Tibial nerve (tissue), 4 donors: ENCODE data around the gene NFE2L3. TPM values are rescaled to one million over a fixed set of nuclear protein-coding genes. Genes with fewer than 3 reads are reported as not detected.

Experiments used
- DNase-seq, 2 donors: peaks; one replicate each; pipeline ENCODE4 v3.0.0-alpha.2; 2019; ENCODE audit warnings: low spot score in 2 of 2
- H3K27ac ChIP-seq, 4 donors: fragments of 200-600 bp; sonication (generic) in 3 of 4; one replicate each; pipeline ENCODE4 v1.5.1; 2017 to 2019; ENCODE audit warnings: mild to moderate bottlenecking in 1 of 4
- H3K27me3 ChIP-seq, 2 donors: fragments of 200-600 bp; sonication (generic) in 1 of 2; one replicate each; pipeline versions ENCODE4 v1.5.1 to v1.6.0; 2017 to 2019
- H3K36me3 ChIP-seq, 3 donors: fragments of 200-600 bp; sonication (generic); one replicate each; pipeline ENCODE4 v1.5.1; 2018 to 2019
- H3K4me1 ChIP-seq, 4 donors: fragments of 200-600 bp; sonication (generic) in 3 of 4; one replicate each; pipeline ENCODE4 v1.5.1; 2017 to 2019
- H3K4me3 ChIP-seq, 4 donors: fragments of 200-600 bp; sonication (generic) in 3 of 4; one replicate each; pipeline ENCODE4 v1.5.1; 2017 to 2019; ENCODE audit warnings: mild to moderate bottlenecking in 1 of 4, moderate library complexity in 1 of 4
- H3K9me3 ChIP-seq, 4 donors: fragments of 200-600 bp; sonication (generic) in 3 of 4; one replicate each; pipeline ENCODE4 v1.5.1; 2017 to 2019
- EP300 ChIP-seq, 2 donors: sonication (generic); formaldehyde crosslinking; IDR thresholded peaks; one replicate each; pipeline ENCODE4 v1.6.1; 2017; ENCODE audit warnings: antibody characterized with exemption in 2 of 2, mild to moderate bottlenecking in 1 of 2
- POLR2A ChIP-seq, 2 donors: fragments of 450-650 bp; IDR thresholded peaks; one replicate each; pipeline ENCODE4 v1.6.1; 2017; ENCODE audit warnings: antibody characterized with exemption in 2 of 2, mild to moderate bottlenecking in 2 of 2, moderate library complexity in 2 of 2
- WGBS, 2 donors: methylation state at CpG; one replicate each; pipeline ENCODE4 v1.1.5; 2018; 5-methylcytosine and 5-hydroxymethylcytosine counted together
- total RNA-seq, 4 donors: library from RNA; depleted of rRNA; stranded (reverse); fragments of >200 nt; gene quantifications; one replicate each; pipeline ENCODE4 v1.1.0, GENCODE V29; 2016
- TF ChIP-seq, protein P1 (sequence below), 5 experiments: fragments of 200-600 bp in 3 of 5; fragments of 450-650 bp in 2 of 5; sonication (generic) in 3 of 5; IDR thresholded peaks; one replicate each; pipeline ENCODE4 v1.5.1; 2016 to 2019; ENCODE audit warnings: antibody characterized with exemption in 5 of 5, mild to moderate bottlenecking in 3 of 5, moderate library complexity in 2 of 5

NFE2L3 gene
- total RNA-seq, 4 donors from 2014 or later: 2.7 to 6.5 (median 5.1) TPM

DNA sequence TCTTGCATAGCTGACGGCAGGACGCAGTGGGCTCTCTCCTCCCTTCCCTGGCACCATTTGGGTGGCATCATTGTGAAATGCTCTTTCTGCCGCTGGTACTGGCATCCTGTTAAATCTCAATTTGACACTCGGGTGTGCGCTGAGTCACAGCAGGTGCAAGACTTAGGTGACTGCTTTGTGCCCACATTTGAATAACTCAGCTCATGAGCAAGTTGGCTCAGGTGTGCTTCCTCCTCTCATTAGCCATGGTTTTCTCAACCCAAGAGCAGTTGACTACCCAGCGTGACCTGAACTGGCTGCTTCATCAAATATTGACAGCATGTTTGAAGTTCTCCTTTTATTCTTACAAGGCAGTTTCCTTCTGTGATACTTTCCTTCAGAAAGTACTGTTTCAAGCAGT, 24.6 kb upstream of the NFE2L3 start:
- DNase-seq: no peak
- H3K4me3 ChIP-seq: no peak overlapping the region
- no peaks in the 10 kb centered on the region for H3K36me3 ChIP-seq
- H3K27me3 ChIP-seq: no peaks in the 10 kb centered on the region
- H3K27ac ChIP-seq: no peak overlapping the region
- TF ChIP-seq POLR2A (IDR thresholded peaks at IDR 0.05): no peak
- TF ChIP-seq EP300 (IDR thresholded peaks at IDR 0.05): no peak
- TF ChIP-seq, protein P1, sequence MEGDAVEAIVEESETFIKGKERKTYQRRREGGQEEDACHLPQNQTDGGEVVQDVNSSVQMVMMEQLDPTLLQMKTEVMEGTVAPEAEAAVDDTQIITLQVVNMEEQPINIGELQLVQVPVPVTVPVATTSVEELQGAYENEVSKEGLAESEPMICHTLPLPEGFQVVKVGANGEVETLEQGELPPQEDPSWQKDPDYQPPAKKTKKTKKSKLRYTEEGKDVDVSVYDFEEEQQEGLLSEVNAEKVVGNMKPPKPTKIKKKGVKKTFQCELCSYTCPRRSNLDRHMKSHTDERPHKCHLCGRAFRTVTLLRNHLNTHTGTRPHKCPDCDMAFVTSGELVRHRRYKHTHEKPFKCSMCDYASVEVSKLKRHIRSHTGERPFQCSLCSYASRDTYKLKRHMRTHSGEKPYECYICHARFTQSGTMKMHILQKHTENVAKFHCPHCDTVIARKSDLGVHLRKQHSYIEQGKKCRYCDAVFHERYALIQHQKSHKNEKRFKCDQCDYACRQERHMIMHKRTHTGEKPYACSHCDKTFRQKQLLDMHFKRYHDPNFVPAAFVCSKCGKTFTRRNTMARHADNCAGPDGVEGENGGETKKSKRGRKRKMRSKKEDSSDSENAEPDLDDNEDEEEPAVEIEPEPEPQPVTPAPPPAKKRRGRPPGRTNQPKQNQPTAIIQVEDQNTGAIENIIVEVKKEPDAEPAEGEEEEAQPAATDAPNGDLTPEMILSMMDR (IDR thresholded peaks at IDR 0.05): no peak
- no peaks in the 10 kb centered on the region for H3K9me3 ChIP-seq
- H3K4me1 ChIP-seq: no peaks in the 10 kb centered on the region
- WGBS, 2 donors: 80 to 90% methylated on average over 6 of the region's 6 CpGs

DNA sequence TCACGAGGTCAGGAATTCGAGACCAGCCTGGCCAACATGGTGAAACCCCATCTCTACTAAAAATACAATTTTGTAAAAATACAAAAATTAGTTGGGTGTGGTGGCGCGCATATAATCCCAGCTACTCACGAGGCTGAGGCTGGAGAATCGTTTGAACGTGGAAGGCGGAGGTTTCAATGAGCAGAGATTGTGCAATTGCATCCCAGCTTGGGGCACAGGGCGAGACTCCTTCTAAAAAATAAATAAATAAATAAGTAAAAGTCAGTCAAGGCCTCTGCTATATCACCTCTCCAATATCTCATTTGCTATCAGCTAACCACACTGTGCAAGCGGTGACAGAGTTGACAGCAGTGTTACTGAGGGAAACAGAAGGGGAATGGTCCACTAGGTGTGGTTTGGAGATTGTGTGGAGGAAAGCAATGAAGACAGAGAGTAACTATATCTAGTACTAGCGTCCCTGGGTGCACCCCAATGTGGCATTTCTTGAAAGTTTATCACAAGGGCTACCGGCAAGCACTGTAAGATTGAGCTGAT, 20.9 kb upstream of the NFE2L3 start:
- TF ChIP-seq POLR2A (IDR thresholded peaks at IDR 0.05) (no peak), EP300 (IDR thresholded peaks at IDR 0.05) (no peak)
- TF ChIP-seq, protein P1 (IDR thresholded peaks at IDR 0.05): no peak
- Histone ChIP-seq H3K4me1 (no peaks in the 10 kb centered on the region), H3K9me3 (no peaks in the 10 kb centered on the region), H3K27ac (no peak overlapping the region), H3K4me3 (no peak overlapping the region), H3K27me3 (no peaks in the 10 kb centered on the region), H3K36me3 (no peaks in the 10 kb centered on the region)
- WGBS, 2 donors: 92 to 95% methylated on average over 12 of the region's 12 CpGs
- no peak for DNase-seq

DNA sequence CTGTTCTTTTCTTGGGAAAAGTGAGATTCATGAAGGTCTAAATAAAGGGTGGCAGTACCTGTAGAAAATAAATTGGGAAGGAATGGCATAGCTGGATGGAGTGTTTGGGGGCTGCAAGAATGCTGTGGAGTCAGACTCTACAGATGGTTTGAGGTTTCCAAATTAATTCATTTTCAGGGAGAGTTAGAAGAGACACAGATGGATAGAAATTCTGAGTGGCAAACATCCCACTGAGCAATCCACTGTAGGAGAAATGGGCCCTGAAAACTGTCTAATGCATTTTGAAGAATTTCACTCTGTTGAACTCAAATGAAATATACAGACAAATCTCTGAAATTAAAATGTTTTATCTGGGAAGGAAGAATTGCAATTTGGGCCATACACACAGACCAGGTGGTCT, 16.9 kb upstream of the NFE2L3 start:
- no peak for TF ChIP-seq EP300 (IDR thresholded peaks at IDR 0.05)
- TF ChIP-seq, protein P1 (IDR thresholded peaks at IDR 0.05): no peak
- TF ChIP-seq POLR2A (IDR thresholded peaks at IDR 0.05): no peak
- no peak overlapping the region for H3K4me3 ChIP-seq
- no peaks in the 10 kb centered on the region for H3K36me3 ChIP-seq
- no peaks in the 10 kb centered on the region for H3K27me3 ChIP-seq
- no peak for DNase-seq
- H3K4me1 ChIP-seq: no peaks in the 10 kb centered on the region
- H3K9me3 ChIP-seq: no peaks in the 10 kb centered on the region
- no peak overlapping the region for H3K27ac ChIP-seq

DNA sequence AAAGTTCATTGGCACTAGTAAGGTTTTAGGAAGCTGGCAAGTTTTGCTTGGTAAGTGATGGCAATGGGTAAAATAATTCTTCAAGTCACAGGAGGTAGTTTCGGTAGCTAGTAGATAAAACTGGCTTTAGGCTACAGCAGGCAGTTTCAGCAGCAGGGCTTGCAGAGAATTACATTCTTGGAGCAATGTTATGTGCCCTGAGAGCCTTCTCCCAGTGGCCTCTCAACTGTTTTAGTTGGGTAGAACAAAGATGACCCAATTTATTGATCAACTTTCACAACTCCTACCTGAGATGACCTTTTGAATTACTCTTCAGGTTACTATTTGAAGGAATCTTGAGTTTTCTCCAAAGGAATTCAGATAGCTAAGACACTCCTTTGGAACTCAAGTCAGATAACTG, 16.4 kb upstream of the NFE2L3 start:
- no peak overlapping the region for H3K27ac ChIP-seq
- TF ChIP-seq, protein P1 (IDR thresholded peaks at IDR 0.05): no peak
- TF ChIP-seq POLR2A (IDR thresholded peaks at IDR 0.05): no peak
- TF ChIP-seq EP300 (IDR thresholded peaks at IDR 0.05): no peak
- WGBS, 2 donors: 86 to 94% methylated on average over 1 of the region's 1 CpG
- H3K27me3 ChIP-seq: no peaks in the 10 kb centered on the region
- H3K4me1 ChIP-seq: no peaks in the 10 kb centered on the region
- H3K9me3 ChIP-seq: no peaks in the 10 kb centered on the region
- no peak for DNase-seq
- H3K36me3 ChIP-seq: no peaks in the 10 kb centered on the region
- no peak overlapping the region for H3K4me3 ChIP-seq

DNA sequence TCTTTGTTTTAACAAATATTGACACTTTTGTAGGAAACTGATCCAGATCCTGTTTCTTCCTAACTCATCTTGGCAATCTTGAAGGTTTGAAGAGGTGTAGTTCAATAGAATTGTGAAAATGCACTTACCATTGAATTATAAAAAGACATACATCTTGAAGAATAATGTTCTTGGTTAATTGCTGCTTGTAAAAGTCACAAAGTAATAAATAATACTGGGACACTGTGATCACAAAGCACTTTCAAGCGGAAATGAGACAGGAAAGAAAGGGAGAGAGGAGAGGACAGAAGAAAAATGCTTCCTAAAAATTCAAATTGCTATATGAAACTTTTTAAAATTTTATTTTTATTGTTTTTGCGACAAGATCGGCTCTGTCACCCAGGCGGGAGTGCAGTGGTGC, 15.2 kb upstream of the NFE2L3 start:
- no peak overlapping the region for H3K27ac ChIP-seq
- WGBS, 2 donors: 86 to 88% methylated on average over 4 of the region's 4 CpGs

More for the DNA sequence above, 15.2 kb upstream of the NFE2L3 start:
- Histone ChIP-seq H3K4me3 (no peak overlapping the region), H3K36me3 (no peaks in the 10 kb centered on the region), H3K27me3 (no peaks in the 10 kb centered on the region), H3K4me1 (peaks cover 0 to 1% (median 0%) of the 10 kb centered on the region in 4 donors), H3K9me3 (no peaks in the 10 kb centered on the region)
- no peak for DNase-seq
- TF ChIP-seq POLR2A (IDR thresholded peaks at IDR 0.05) (no peak), EP300 (IDR thresholded peaks at IDR 0.05) (no peak)
- TF ChIP-seq, protein P1 (IDR thresholded peaks at IDR 0.05): no peak
